GM21381 (cell line): ENCODE results near the gene CLEC4F.
"Not testable (repeated sequence)": the region's sequence is repeated elsewhere in the genome, so short reads cannot be mapped to it uniquely, and the experiment has no call there.

ENCODE experiments used
- ATAC-seq: cut with Tn5 transposase; IDR thresholded peaks from one replicate; pipeline ENCODE4 v1.9.1; 2021; ENCODE audit warnings: mild to moderate bottlenecking, moderate library complexity; ENCODE audit not compliant: unreplicated experiment

Gene CLEC4F

GRCh38 chr2:70826696-70827350, 6.4 kb upstream of the CLEC4F start:
- no peak for ATAC-seq

GRCh38 chr2:70823249-70823648, 2.9 kb upstream of the CLEC4F start:
- ATAC-seq, result no peak

- no peak for ATAC-seq
These were observed 2.4 kb upstream of the CLEC4F start for GRCh38 chr2:70822843-70823242.

GRCh38 chr2:70817284-70817954, 3.0 kb downstream of the CLEC4F start:
- no peak for ATAC-seq

- ATAC-seq, result no peak
These were observed 3.7 kb downstream of the CLEC4F start for GRCh38 chr2:70816726-70817125.

- no peak for ATAC-seq
These were observed 11.1 kb downstream of the CLEC4F start for GRCh38 chr2:70808983-70809958.

GRCh38 chr2:70807828-70808118, 12.6 kb downstream of the CLEC4F start:
- no peak for ATAC-seq

- no peak for ATAC-seq
These were observed 13.1 kb downstream of the CLEC4F start for GRCh38 chr2:70807102-70807827.

- no peak for ATAC-seq
These were observed 13.8 kb downstream of the CLEC4F start for GRCh38 chr2:70806620-70807019.

- no peak for ATAC-seq
These were observed 14.4 kb downstream of the CLEC4F start for GRCh38 chr2:70806013-70806412.

- ATAC-seq, result no peak
These were observed 18.7 kb downstream of the CLEC4F start for GRCh38 chr2:70801607-70802263.

- ATAC-seq, result no peak
These were observed 20.7 kb downstream of the CLEC4F start for GRCh38 chr2:70799706-70800105.

- not testable (repeated sequence) for ATAC-seq
These were observed 22.4 kb downstream of the CLEC4F start for GRCh38 chr2:70797996-70798395.

- no peak for ATAC-seq
These were observed 22.9 kb downstream of the CLEC4F start for GRCh38 chr2:70797506-70797905.

- ATAC-seq, result no peak
These were observed 24.1 kb downstream of the CLEC4F start for GRCh38 chr2:70796262-70796661.

- ATAC-seq, result no peak
These were observed 25.0 kb downstream of the CLEC4F start for GRCh38 chr2:70795164-70795995.

- no peak for ATAC-seq
These were observed 26.9 kb downstream of the CLEC4F start for GRCh38 chr2:70793450-70793849.

- no peak for ATAC-seq
These were observed 30.1 kb downstream of the CLEC4F start, which contains the start of gene FIGLA for GRCh38 chr2:70790136-70790828. FIGLA (minus strand) TSS chr2:70790643; CDS start chr2:70790638, 5 bp downstream.
